Nephron progenitor cell (in vitro differentiated cells): Measurements from ENCODE around the gene PIP5K1B.

Experiments
- DNase-seq: peaks from one replicate; pipeline ENCODE4 v3.0.0; 2021
- H3K27ac Mint-ChIP-seq: 2 replicates; pipeline ENCODE4 v1.8.0; 2021; ENCODE audit warnings: mild to moderate bottlenecking, moderate library complexity, mixed read lengths
- H3K27me3 Mint-ChIP-seq: 2 replicates; pipeline ENCODE4 v1.8.0; 2021; ENCODE audit warnings: mild to moderate bottlenecking, low read depth, mixed read lengths; ENCODE audit not compliant: poor library complexity
- H3K36me3 Mint-ChIP-seq: 2 replicates; pipeline ENCODE4 v1.8.0; 2021; ENCODE audit warnings: low read depth, mixed read lengths
- H3K4me1 Mint-ChIP-seq: 2 replicates; pipeline ENCODE4 v1.8.0; 2021; ENCODE audit warnings: mixed read lengths
- H3K4me3 Mint-ChIP-seq: 2 replicates; pipeline ENCODE4 v1.8.0; 2021; ENCODE audit warnings: mild to moderate bottlenecking, moderate library complexity, mixed read lengths
- H3K9me3 Mint-ChIP-seq: 2 replicates; pipeline ENCODE4 v1.8.0; 2021; ENCODE audit warnings: mild to moderate bottlenecking, moderate library complexity, mixed read lengths
- TF ChIP-seq, protein P1 (sequence below): fragments of 200-600 bp; sonication (generic); IDR thresholded peaks from 2 replicates; pipeline ENCODE4 v1.5.0; 2021; ENCODE audit warnings: antibody characterized with exemption

Gene PIP5K1B

DNA sequence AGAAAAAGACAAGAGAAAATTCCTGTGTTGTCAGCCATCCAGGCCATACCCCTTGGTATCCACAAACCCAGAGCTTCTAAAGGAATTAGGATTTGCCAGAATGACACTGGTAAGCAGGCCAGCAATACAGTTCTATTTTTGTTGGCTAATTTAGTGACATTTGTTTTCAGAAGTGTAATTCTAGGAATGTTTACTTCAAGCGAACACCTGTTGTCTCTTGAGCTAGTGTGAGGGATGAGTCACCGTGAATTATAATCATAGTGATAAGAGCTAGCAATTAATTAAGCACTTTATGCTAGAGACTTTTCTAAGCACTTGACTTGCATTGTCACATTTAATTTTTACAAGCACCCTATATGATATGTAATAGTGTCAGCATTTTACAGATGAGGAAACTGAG lies 209.7 kb downstream of the PIP5K1B start:
- H3K4me1 Mint-ChIP-seq = peaks cover 7% of the 10 kb centered on the region
- H3K27ac Mint-ChIP-seq = no peak overlapping the region
- no peaks in the 10 kb centered on the region for H3K36me3 Mint-ChIP-seq
- peaks cover 3% of the 10 kb centered on the region for H3K27me3 Mint-ChIP-seq
- TF ChIP-seq, protein P1, sequence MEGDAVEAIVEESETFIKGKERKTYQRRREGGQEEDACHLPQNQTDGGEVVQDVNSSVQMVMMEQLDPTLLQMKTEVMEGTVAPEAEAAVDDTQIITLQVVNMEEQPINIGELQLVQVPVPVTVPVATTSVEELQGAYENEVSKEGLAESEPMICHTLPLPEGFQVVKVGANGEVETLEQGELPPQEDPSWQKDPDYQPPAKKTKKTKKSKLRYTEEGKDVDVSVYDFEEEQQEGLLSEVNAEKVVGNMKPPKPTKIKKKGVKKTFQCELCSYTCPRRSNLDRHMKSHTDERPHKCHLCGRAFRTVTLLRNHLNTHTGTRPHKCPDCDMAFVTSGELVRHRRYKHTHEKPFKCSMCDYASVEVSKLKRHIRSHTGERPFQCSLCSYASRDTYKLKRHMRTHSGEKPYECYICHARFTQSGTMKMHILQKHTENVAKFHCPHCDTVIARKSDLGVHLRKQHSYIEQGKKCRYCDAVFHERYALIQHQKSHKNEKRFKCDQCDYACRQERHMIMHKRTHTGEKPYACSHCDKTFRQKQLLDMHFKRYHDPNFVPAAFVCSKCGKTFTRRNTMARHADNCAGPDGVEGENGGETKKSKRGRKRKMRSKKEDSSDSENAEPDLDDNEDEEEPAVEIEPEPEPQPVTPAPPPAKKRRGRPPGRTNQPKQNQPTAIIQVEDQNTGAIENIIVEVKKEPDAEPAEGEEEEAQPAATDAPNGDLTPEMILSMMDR = no peak
- no peak overlapping the region for H3K4me3 Mint-ChIP-seq
- H3K9me3 Mint-ChIP-seq = no peaks in the 10 kb centered on the region
- no peak for DNase-seq

DNA sequence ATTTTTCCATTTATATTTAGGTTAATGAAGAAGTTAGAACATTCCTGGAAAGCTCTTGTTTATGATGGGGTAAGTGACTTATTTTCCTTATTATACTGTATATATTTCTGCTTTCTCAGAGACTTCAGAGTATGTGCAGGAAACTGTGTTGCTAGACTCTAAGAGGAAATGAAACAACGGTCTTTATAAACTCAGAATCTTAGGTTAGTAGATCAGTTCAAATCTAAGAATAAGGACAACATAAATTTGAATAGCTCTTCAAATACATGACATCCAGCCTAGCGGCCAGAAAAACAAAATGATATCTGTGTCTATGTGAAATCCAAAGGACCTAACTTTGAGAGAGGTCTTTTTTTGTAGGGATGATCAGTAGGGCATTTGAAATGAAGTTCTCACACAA lies 214.6 kb downstream of the PIP5K1B start:
- TF ChIP-seq, protein P1 = no peak
- H3K4me3 Mint-ChIP-seq = no peak overlapping the region
- no peak overlapping the region for H3K27ac Mint-ChIP-seq
- no peaks in the 10 kb centered on the region for H3K4me1 Mint-ChIP-seq
- H3K9me3 Mint-ChIP-seq = no peaks in the 10 kb centered on the region
- no peaks in the 10 kb centered on the region for H3K36me3 Mint-ChIP-seq
- no peaks in the 10 kb centered on the region for H3K27me3 Mint-ChIP-seq
- DNase-seq = no peak

DNA sequence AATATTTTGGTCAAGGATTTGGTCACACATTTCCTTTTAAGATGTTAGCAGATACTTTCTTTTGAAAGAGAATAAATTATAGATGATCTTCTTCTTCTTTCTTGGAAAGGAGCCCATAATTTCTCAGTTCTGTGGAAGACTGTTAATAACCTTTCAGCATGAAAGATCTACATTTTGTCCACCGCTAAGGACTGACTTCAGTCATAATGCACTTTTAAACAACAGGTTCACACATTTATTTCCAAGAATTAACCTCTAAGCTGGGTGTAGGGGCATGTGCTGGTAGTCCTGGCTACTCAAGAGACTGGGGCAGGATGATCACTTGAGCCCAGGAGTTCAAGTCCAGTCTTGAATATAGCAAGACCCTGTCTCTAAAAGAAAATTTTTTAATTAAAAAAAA lies 215.9 kb downstream of the PIP5K1B start:
- Mint-ChIP-seq H3K9me3 (no peaks in the 10 kb centered on the region), H3K36me3 (no peaks in the 10 kb centered on the region)

DNA sequence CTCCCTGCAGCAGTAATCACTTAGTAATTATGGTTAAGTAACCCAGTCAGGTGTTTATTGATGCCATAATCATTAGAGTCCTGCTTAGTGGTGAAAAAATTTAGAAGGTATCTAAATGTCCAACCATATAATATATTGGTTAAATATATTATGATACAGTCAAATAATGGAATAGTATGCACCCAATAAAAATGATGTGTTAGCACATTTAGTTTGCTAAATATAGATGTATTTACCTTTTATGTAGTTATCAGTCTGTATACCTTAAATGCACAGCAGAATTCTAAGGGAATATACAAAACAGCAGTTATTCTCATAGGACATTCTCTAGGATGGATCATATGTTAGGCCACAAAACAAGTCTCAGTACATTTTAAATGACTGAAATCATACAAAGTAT lies 218.4 kb downstream of the PIP5K1B start:
- no peak for DNase-seq
- no peaks in the 10 kb centered on the region for H3K36me3 Mint-ChIP-seq
- no peak overlapping the region for H3K4me3 Mint-ChIP-seq
- no peaks in the 10 kb centered on the region for H3K9me3 Mint-ChIP-seq
- H3K27me3 Mint-ChIP-seq = no peaks in the 10 kb centered on the region
- no peak overlapping the region for H3K27ac Mint-ChIP-seq
- H3K4me1 Mint-ChIP-seq = no peaks in the 10 kb centered on the region
- TF ChIP-seq, protein P1 = no peak

More for the DNA sequence above, 215.9 kb downstream of the PIP5K1B start:
- Mint-ChIP-seq H3K27me3 (no peaks in the 10 kb centered on the region), H3K4me3 (no peak overlapping the region), H3K4me1 (no peaks in the 10 kb centered on the region), H3K27ac (no peak overlapping the region)
- no peak for DNase-seq
- TF ChIP-seq, protein P1 = no peak

DNA sequence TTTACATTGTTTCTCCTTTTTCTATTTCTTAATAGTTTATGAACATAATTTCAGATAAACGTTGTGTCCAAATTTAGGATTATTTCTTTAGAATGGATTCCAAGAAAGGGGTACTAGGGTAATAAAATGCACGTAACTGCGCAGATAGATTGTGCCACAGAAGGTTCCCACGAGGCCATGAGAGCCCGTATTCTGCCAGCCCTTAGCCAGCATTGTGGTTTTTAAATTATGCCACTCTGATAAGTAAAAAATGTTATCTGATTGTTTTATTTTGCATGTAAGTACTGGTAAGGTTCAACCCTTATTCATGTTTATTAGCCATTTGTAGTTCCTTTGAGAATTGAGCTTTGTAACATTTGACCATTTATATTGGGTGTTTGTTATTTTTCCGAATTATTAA lies 220.1 kb downstream of the PIP5K1B start:
- no peak for DNase-seq
- peaks cover 4% of the 10 kb centered on the region for H3K36me3 Mint-ChIP-seq
- H3K9me3 Mint-ChIP-seq = no peaks in the 10 kb centered on the region
- no peaks in the 10 kb centered on the region for H3K27me3 Mint-ChIP-seq
- TF ChIP-seq, protein P1 = no peak
- H3K27ac Mint-ChIP-seq = no peak overlapping the region
- no peaks in the 10 kb centered on the region for H3K4me1 Mint-ChIP-seq
- H3K4me3 Mint-ChIP-seq = no peak overlapping the region

DNA sequence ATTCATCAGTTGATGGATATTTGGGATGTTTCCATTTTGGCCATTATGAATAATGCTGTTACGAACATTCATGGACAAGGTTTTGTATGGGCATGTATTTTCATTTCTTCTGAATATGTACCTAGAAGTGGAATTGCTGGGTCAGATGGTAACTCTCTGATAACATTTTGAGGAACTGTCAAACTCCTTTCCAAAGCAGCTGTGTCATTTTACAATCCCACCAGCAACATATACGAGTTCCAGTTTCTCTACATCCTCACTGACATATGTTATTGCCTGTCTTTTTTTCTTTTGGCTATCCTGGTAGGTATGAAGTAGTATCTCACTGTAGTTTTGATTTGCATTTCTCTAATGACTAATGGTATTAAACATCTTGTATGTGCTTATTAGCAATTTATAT lies 222.1 kb downstream of the PIP5K1B start:
- no peak overlapping the region for H3K27ac Mint-ChIP-seq
- H3K4me3 Mint-ChIP-seq = no peak overlapping the region

More for the DNA sequence above, 222.1 kb downstream of the PIP5K1B start:
- TF ChIP-seq, protein P1 = no peak
- Mint-ChIP-seq H3K9me3 (no peaks in the 10 kb centered on the region), H3K4me1 (peaks cover 14% of the 10 kb centered on the region), H3K27me3 (no peaks in the 10 kb centered on the region), H3K36me3 (peaks cover 6% of the 10 kb centered on the region)
- no peak for DNase-seq
